Amygdala (tissue), 56 donors: ENCODE data around the gene SZT2.
"Not testable (repeated sequence)": the region's sequence is repeated elsewhere in the genome, so short reads cannot be mapped to it uniquely, and the experiment has no call there.

ENCODE experiments used
- DNase-seq, 56 donors: peaks; one replicate each; lab custom pipeline; 2025; lab: John Stamatoyannopoulos, UW

SZT2 gene

GRCh38 chr1:43475611-43476401, 86.1 kb downstream of the SZT2 start:
- not testable (repeated sequence) for DNase-seq

DNA sequence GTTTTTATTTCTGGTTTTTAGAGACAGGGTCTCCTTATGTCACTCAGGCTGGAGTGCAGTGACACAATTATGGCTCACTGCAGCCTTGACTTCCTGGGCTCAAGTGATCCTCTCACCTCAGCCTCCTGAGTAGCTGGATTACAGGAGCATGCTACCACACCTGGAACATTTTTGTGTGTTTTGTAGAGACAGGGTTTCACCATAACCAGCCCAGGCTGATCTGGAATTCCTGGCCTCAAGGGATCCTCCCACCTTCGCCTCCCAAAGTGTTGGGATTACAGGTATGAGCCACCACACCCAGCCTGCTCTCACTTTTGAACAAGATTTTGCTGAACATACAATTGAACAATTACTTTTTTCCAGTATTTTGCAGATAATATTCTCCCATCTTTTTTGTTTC, 88.0 kb downstream of the SZT2 start:
- DNase-seq: no peak

GRCh38 chr1:43479414-43479813, 89.7 kb downstream of the SZT2 start:
- no peak for DNase-seq

- no peak for DNase-seq
These were observed 91.8 kb downstream of the SZT2 start for GRCh38 chr1:43481491-43481890.

DNA sequence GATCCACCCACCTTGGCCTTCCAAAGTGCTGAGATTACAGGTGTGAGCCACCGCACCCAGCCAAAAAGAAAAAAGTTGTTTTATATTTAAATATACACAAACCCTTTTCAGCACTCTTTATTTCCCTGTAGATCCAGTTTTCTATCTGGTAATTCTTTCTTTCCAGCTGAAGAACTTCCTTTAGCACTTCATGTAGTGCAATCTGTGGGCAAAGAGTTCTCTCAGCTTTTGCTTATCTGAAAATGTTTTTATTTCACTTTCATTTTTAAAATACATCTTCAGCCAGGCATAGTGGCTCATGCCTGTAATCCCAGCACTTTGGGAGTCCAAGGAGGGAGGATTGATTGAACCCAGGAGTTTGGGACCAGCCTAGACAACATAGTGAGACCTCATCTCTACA, 92.5 kb downstream of the SZT2 start:
- DNase-seq: no peak

DNA sequence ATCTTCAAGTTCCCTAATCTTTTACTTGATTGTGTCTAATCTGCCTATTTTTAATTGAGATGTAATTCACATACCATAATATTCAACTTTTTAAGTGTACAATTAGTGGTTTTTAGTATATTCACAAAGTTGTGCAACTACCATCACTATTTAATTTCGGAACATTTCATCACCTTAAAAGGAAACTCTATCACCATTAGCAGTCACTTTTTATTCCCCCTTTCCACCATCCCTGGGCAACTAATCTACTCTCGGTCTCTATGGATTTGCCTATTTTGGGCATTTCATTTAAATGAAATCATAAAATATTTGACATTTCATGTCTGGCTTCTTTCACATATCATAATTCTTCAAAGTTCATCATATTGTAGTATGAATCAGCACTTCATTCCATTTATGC, 94.7 kb downstream of the SZT2 start:
- no peak for DNase-seq

- DNase-seq: no peak
These were observed 98.5 kb downstream of the SZT2 start for GRCh38 chr1:43488165-43488564.

GRCh38 chr1:43491061-43491460, 101.4 kb downstream of the SZT2 start:
- DNase-seq: no peak

DNA sequence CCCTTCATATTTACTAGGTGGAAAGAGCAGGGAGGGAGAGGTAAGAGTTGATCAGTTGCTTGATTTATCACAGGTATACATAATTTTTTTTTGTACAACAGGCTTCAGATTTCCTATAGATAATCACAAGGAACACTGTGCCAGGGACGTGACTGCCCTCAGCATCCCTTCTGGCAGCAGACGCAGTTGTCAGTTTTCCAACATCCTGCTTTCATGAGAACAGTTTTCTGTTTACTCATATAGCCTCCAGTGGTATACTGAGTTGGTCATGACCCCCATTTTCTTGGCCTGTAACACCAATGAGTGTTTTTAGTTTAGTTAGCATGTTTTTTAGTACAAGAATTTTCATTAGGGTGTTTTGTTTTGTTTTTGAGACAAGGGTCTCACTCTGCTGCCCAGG, 103.1 kb downstream of the SZT2 start:
- DNase-seq: no peak

- DNase-seq: no peak
These were observed 104.2 kb downstream of the SZT2 start for GRCh38 chr1:43493661-43494450.

- no peak for DNase-seq
These were observed 105.5 kb downstream of the SZT2 start for GRCh38 chr1:43495204-43495603.

DNA sequence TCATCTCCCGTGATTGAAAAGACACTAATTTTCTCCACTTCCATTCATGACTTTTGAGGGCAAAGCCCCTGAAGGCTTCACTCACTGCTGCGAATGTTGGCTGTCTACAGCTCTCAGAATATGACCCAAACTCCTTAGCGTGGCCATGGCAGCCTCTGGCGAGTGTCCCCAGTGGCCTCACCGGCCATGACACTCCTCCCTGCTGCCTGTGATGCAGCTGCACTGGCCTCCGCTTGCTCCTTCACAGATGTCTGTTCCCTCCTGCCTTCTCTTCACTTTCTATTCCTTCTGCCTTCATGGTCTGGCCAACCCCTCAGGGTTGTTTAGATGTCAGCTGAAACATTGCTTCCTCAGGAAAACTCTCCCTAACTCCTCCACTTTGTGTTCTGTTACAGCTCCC, 110.2 kb downstream of the SZT2 start:
- DNase-seq: no peak

DNA sequence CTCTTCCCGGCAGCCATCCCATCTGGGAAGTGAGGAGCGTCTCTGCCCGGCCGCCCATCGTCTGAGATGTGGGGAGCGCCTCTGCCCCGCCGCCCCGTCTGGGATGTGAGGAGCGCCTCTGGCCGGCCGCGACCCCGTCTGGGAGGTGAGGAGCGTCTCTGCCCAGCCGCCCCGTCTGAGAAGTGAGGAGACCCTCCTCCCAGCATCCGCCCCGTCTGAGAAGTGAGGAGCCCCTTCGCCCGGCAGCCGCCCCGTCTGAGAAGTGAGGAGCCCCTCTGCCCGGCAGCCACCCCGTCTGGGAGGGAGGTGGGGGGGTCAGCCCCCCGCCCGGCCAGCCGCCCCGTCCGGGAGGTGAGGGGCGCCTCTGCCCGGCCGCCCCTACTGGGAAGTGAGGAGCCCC, 112.1 kb downstream of the SZT2 start:
- DNase-seq: not testable (repeated sequence)

DNA sequence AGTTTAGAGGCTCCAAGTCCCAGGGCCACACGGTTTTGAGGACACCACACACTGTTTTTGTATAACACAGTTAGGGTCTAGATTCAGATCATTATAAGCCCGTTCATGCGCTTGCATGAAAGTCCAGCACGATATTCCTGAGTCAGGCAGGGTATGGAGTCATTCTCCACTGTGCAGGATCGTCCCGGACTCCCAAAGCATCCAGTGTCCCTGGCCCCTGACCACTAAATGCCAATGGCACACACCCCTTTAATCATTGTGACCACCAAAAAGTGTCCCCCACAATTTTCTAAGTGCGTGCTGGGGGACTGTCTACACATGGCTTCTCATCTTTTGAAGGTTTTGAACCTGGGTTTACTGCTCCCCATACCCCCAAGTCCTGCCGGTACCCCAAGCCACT, 113.8 kb downstream of the SZT2 start:
- no peak for DNase-seq
